Activated T-cell treated with anti-CD3 and anti-CD28 coated beads for 24 hours (primary cell): ENCODE results near the gene PHKA2.
"Not testable (repeated sequence)": the region's sequence is repeated elsewhere in the genome, so short reads cannot be mapped to it uniquely, and the experiment has no call there.

ENCODE experiments used
- DNase-seq: peaks from one replicate; pipeline ENCODE4 v3.0.0-alpha.2; 2020; ENCODE audit warnings: low read depth

Gene PHKA2

DNA sequence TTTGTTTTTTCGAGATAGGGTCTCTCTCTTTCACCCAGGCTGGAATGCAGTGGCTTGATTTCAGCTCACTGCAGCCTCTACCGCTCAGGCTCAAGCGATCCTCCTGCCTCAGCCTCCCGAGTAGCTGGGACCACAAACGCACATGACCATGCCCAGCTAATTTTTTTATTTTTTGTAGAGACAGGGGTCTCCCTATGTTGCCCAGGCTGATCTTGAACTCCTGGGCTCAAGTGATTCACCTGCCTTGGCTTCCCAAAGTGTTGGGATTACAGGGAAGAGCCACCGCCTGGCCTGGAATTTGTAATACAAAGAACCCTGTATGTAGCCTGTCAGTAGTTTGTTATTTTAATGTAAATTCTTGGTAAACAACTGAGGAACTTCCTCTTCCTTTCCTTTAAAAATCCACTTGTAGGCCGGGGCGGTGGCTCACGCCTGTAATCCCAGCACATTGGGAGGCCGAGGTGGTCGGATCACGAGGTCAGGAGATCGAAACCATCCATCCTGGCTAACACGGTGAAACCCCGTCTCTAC, 119.5 kb downstream of the PHKA2 start:
- DNase-seq: no peak

DNA sequence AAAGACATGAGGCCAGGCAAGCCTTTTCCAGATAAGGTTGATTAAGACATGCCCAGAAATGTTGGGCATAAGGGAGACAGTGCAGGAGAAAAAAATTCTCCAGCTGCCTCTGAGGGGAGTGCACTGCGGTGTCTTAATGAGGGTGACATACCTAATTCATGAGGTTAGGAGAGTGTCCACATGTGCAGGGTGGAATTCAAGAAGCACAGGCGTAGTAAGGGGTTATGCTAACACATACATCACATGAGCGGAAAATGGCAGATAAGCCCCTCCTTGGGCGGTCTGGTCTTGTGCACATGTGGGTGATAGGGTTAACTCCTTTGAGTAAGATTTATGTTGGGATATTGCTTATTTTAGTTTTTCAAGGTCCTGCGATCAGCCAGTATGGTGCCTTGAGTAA, 122.4 kb downstream of the PHKA2 start:
- DNase-seq: no peak

- no peak for DNase-seq
These were observed 127.3 kb downstream of the PHKA2 start for GRCh38 chrX:18856645-18856997.

GRCh38 chrX:18855919-18856644, 127.8 kb downstream of the PHKA2 start:
- DNase-seq: no peak

DNA sequence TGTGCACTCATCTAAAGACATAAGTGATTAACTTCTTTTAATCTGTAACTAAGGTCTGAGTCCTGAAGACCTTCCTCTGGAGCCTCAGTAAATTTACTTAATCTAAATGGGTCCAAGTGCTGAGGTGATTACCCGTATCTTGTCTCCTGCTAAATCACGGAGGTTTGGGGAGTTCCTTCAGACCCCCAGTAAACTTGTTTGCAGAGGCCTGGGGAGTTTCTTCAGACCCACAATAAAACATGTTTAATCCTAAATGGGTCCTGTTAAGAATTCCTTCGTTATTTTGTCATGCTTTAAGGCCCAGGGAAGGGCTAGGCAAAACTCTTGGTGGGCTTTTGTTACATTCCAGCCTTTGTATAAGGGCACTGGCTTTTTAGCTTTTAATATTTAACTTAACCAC, 136.0 kb downstream of the PHKA2 start:
- DNase-seq: not testable (repeated sequence)
